ENCODE measurements around the gene PRDM1.

DNA sequence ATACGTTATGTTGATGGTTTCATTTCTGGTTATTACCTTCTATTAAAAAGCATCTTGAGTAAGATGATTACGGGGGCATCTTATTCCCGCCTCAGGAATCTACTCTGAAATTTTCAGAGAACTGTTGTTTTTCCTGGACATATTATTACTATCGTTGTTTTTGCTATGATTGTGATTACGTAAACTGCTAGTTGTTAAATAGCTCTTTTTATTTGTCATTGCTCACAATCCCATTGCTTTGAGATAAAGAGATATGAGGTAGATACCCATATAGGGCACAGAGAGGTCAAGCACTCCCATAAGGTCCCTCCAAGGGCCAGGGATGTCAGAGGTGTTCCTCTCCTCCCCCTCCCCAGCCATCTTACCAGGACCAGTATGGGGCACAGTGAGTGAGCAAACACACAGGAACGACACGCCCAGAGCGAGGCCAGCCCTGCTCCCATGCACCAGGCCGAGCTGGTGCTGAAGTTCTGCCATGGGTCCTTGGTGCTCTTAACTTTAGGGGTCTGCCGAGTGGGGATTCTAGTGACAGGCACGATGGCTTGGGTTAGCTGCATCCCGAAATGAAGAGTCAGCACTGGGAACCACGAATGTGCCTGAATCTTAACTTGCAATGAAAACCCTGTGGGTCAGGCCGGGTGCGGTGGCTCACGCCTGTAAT is 49.9 kb downstream of the PRDM1 start:
- TF ChIP-seq CTCF (IDR thresholded peaks at IDR 0.05): no peak
- no peak for TF ChIP-seq POLR2A (IDR thresholded peaks at IDR 0.05)

Measured in uterus (tissue), 2 donors.